ENCODE results near the gene PAX2. TPM values are rescaled to one million over a fixed set of nuclear protein-coding genes. Genes with fewer than 3 reads are reported as not detected.

The PAX2 gene
- total and polyA plus RNA-seq, 2 of the 13 experiments (the other 11 are each of a cell fraction or from before 2014, with no cell fraction given) = not detected

DNA sequence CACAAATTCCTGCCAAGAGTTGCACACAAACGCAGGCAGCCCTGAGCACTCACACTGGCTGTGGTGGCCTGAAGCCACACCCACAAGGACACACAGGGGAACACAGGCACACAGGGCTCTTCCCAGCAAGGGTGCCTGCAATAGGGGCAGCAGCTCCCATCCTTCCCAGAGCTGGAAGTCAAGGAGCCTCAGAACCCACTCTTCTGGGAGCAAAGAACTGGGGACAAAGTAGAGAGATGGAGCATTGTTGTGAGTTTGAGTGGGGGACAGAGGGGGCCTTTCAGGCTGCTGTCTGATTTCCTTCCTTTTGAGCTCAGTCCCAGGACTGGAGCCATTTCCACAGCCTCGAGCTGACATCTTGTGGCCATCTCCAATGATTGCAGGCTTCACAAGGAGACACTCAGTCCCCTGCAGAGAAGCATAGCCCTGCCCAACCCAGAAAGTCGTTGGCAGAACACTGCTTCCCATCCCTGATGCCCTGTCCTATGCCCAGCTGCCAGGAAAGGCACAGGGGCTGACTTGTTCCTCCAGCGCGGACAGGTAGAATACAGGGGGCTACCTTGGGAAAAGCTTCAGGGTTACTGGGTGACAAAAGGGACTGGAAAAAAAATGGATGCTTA is 133.0 kb downstream of the PAX2 start (continued):
- TF ChIP-seq, protein P1, sequence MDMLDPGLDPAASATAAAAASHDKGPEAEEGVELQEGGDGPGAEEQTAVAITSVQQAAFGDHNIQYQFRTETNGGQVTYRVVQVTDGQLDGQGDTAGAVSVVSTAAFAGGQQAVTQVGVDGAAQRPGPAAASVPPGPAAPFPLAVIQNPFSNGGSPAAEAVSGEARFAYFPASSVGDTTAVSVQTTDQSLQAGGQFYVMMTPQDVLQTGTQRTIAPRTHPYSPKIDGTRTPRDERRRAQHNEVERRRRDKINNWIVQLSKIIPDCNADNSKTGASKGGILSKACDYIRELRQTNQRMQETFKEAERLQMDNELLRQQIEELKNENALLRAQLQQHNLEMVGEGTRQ (IDR thresholded peaks at IDR 0.05; ENCODE audit: low read depth, low read length) = no peak
- TF ChIP-seq, protein P1 (CRISPR knock-in tag; IDR thresholded peaks at IDR 0.05; ENCODE audit: borderline replicate concordance) = no peak
- TF ChIP-seq SUZ12 (IDR thresholded peaks at IDR 0.05; ENCODE audit: low read depth, low read length) (no peak), ZNF205 (CRISPR knock-in tag; IDR thresholded peaks at IDR 0.05) (peak; percentile 49; the same call in 1 of the 2 replicates), ZNF776 (CRISPR knock-in tag; IDR thresholded peaks at IDR 0.05) (no peak), ZFP36 (IDR thresholded peaks at IDR 0.05; ENCODE audit: borderline replicate concordance, low read depth, low read length, partially characterized antibody) (no peak), KMT2A (CRISPR knock-in tag; IDR thresholded peaks at IDR 0.05) (no peak), TOE1 (CRISPR knock-in tag; IDR thresholded peaks at IDR 0.05) (no peak), TBL1XR1 (IDR thresholded peaks at IDR 0.05; ENCODE audit: borderline replicate concordance, low read length, partially characterized antibody) (no peak), NPAS2 (CRISPR knock-in tag; IDR thresholded peaks at IDR 0.05; ENCODE audit: borderline replicate concordance) (no peak), SMAD3 (CRISPR knock-in tag; IDR thresholded peaks at IDR 0.05) (0 out of 2 replicates have a peak, but pooled peaks have one; percentile 17), RORA (CRISPR knock-in tag; IDR thresholded peaks at IDR 0.05) (no peak), REL (CRISPR knock-in tag; conservative IDR thresholded peaks at IDR 0.05) (no peak), ZNF788 (CRISPR knock-in tag; IDR thresholded peaks at IDR 0.05; ENCODE audit: borderline replicate concordance) (no peak), NKX3-1 (CRISPR knock-in tag; IDR thresholded peaks at IDR 0.05) (no peak), MED1 (CRISPR knock-in tag; IDR thresholded peaks at IDR 0.05) (no peak), ONECUT2 (CRISPR knock-in tag; IDR thresholded peaks at IDR 0.05) (no peak), HOXD1 (CRISPR knock-in tag; IDR thresholded peaks at IDR 0.05) (no peak), CC2D1A (CRISPR knock-in tag; IDR thresholded peaks at IDR 0.05) (0 out of 2 replicates have a peak, but pooled peaks have one; percentile 18), ZNF431 (CRISPR knock-in tag; IDR thresholded peaks at IDR 0.05; ENCODE audit: borderline replicate concordance, low read depth) (no peak)
- TF ChIP-seq, protein P2, sequence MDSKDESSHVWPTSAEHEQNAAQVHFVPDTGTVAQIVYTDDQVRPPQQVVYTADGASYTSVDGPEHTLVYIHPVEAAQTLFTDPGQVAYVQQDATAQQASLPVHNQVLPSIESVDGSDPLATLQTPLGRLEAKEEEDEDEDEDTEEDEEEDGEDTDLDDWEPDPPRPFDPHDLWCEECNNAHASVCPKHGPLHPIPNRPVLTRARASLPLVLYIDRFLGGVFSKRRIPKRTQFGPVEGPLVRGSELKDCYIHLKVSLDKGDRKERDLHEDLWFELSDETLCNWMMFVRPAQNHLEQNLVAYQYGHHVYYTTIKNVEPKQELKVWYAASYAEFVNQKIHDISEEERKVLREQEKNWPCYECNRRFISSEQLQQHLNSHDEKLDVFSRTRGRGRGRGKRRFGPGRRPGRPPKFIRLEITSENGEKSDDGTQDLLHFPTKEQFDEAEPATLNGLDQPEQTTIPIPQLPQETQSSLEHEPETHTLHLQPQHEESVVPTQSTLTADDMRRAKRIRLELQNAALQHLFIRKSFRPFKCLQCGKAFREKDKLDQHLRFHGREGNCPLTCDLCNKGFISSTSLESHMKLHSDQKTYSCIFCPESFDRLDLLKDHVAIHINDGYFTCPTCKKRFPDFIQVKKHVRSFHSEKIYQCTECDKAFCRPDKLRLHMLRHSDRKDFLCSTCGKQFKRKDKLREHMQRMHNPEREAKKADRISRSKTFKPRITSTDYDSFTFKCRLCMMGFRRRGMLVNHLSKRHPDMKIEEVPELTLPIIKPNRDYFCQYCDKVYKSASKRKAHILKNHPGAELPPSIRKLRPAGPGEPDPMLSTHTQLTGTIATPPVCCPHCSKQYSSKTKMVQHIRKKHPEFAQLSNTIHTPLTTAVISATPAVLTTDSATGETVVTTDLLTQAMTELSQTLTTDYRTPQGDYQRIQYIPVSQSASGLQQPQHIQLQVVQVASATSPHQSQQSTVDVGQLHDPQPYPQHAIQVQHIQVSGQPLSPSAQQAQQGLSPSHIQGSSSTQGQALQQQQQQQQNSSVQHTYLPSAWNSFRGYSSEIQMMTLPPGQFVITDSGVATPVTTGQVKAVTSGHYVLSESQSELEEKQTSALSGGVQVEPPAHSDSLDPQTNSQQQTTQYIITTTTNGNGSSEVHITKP (CRISPR knock-in tag; IDR thresholded peaks at IDR 0.05; ENCODE audit: low read depth) = no peak
- TF ChIP-seq, protein P3, sequence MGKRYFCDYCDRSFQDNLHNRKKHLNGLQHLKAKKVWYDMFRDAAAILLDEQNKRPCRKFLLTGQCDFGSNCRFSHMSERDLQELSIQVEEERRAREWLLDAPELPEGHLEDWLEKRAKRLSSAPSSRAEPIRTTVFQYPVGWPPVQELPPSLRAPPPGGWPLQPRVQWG (CRISPR knock-in tag; IDR thresholded peaks at IDR 0.05; ENCODE audit: borderline replicate concordance, low read depth) = no peak
- TF ChIP-seq, protein P4, sequence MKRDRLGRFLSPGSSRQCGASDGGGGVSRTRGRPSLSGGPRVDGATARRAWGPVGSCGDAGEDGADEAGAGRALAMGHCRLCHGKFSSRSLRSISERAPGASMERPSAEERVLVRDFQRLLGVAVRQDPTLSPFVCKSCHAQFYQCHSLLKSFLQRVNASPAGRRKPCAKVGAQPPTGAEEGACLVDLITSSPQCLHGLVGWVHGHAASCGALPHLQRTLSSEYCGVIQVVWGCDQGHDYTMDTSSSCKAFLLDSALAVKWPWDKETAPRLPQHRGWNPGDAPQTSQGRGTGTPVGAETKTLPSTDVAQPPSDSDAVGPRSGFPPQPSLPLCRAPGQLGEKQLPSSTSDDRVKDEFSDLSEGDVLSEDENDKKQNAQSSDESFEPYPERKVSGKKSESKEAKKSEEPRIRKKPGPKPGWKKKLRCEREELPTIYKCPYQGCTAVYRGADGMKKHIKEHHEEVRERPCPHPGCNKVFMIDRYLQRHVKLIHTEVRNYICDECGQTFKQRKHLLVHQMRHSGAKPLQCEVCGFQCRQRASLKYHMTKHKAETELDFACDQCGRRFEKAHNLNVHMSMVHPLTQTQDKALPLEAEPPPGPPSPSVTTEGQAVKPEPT (CRISPR knock-in tag; IDR thresholded peaks at IDR 0.05; ENCODE audit: low read depth) = 0 out of 2 replicates have a peak, but pooled peaks have one; percentile 60

Data from HepG2 (cell line).